Measurements from ENCODE around the gene HDAC4.

Gene HDAC4

GRCh38 chr2:239006622-239007285 is 394.1 kb downstream of the HDAC4 start:
- Mint-ChIP-seq H3K9me3 (peaks cover 7% of the 10 kb centered on the region), H3K36me3 (no peaks in the 10 kb centered on the region), H3K27me3 (peaks cover 12% of the 10 kb centered on the region), H3K4me3 (no peak overlapping the region), H3K27ac (no peak overlapping the region), H3K4me1 (no peaks in the 10 kb centered on the region)
- DNase-seq (ENCODE audit: low spot score in 2 of 2) (no peak), ATAC-seq (ENCODE audit: low read depth) (no peak)

- Mint-ChIP-seq H3K27me3 (peaks cover 12% of the 10 kb centered on the region), H3K4me1 (no peaks in the 10 kb centered on the region), H3K9me3 (peaks cover 8% of the 10 kb centered on the region), H3K36me3 (no peaks in the 10 kb centered on the region), H3K4me3 (no peak overlapping the region), H3K27ac (no peak overlapping the region)
- no peak for DNase-seq (ENCODE audit: low spot score in 2 of 2)
- ATAC-seq (ENCODE audit: low read depth): no peak
Measured at GRCh38 chr2:239005586-239005985, 395.2 kb downstream of the HDAC4 start.

- Mint-ChIP-seq H3K36me3 (no peaks in the 10 kb centered on the region), H3K9me3 (peaks cover 8% of the 10 kb centered on the region), H3K27me3 (peaks cover 12% of the 10 kb centered on the region), H3K27ac (no peak overlapping the region), H3K4me3 (no peak overlapping the region), H3K4me1 (no peaks in the 10 kb centered on the region)
- DNase-seq (ENCODE audit: low spot score in 2 of 2) (no peak), ATAC-seq (ENCODE audit: low read depth) (no peak)
Measured at GRCh38 chr2:239004274-239005015, 396.4 kb downstream of the HDAC4 start.

- Mint-ChIP-seq H3K36me3 (no peaks in the 10 kb centered on the region), H3K9me3 (peaks cover 8% of the 10 kb centered on the region), H3K4me3 (no peak overlapping the region), H3K27ac (no peak overlapping the region), H3K27me3 (peaks cover 12% of the 10 kb centered on the region), H3K4me1 (no peaks in the 10 kb centered on the region)
- ATAC-seq (ENCODE audit: low read depth): no peak
- no peak for DNase-seq (ENCODE audit: low spot score in 2 of 2)
Measured at GRCh38 chr2:239003624-239004273, 397.1 kb downstream of the HDAC4 start.

GRCh38 chr2:239002954-239003623 is 397.7 kb downstream of the HDAC4 start:
- DNase-seq (ENCODE audit: low spot score in 2 of 2) (no peak), ATAC-seq (ENCODE audit: low read depth) (no peak)
- Mint-ChIP-seq H3K9me3 (peaks cover 8% of the 10 kb centered on the region), H3K36me3 (no peaks in the 10 kb centered on the region), H3K4me3 (no peak overlapping the region), H3K4me1 (no peaks in the 10 kb centered on the region), H3K27me3 (peaks cover 13% of the 10 kb centered on the region), H3K27ac (no peak overlapping the region)

GRCh38 chr2:239002591-239002953 is 398.2 kb downstream of the HDAC4 start:
- peaks cover 13% of the 10 kb centered on the region for H3K27me3 Mint-ChIP-seq
- peaks cover 8% of the 10 kb centered on the region for H3K9me3 Mint-ChIP-seq
- H3K4me3 Mint-ChIP-seq: no peak overlapping the region
- ATAC-seq (ENCODE audit: low read depth): no peak
- no peaks in the 10 kb centered on the region for H3K36me3 Mint-ChIP-seq
- H3K4me1 Mint-ChIP-seq: no peaks in the 10 kb centered on the region
- H3K27ac Mint-ChIP-seq: no peak overlapping the region
- no peak for DNase-seq (ENCODE audit: low spot score in 2 of 2)

GRCh38 chr2:239001794-239002193 is 399.0 kb downstream of the HDAC4 start:
- no peak overlapping the region for H3K4me3 Mint-ChIP-seq
- DNase-seq (ENCODE audit: low spot score in 2 of 2) (no peak), ATAC-seq (ENCODE audit: low read depth) (no peak)
- peaks cover 13% of the 10 kb centered on the region for H3K27me3 Mint-ChIP-seq
- no peaks in the 10 kb centered on the region for H3K36me3 Mint-ChIP-seq
- H3K4me1 Mint-ChIP-seq: no peaks in the 10 kb centered on the region
- H3K27ac Mint-ChIP-seq: no peak overlapping the region
- H3K9me3 Mint-ChIP-seq: peaks cover 8% of the 10 kb centered on the region

GRCh38 chr2:239000500-239001073 is 400.2 kb downstream of the HDAC4 start:
- no peak overlapping the region for H3K4me3 Mint-ChIP-seq
- peaks cover 10% of the 10 kb centered on the region for H3K27me3 Mint-ChIP-seq
- H3K4me1 Mint-ChIP-seq: no peaks in the 10 kb centered on the region
- H3K27ac Mint-ChIP-seq: no peak overlapping the region
- H3K36me3 Mint-ChIP-seq: no peaks in the 10 kb centered on the region
- DNase-seq (ENCODE audit: low spot score in 2 of 2): no peak
- H3K9me3 Mint-ChIP-seq: peaks cover 7% of the 10 kb centered on the region
- no peak for ATAC-seq (ENCODE audit: low read depth)

- H3K27me3 Mint-ChIP-seq: peaks cover 10% of the 10 kb centered on the region
- DNase-seq (ENCODE audit: low spot score in 2 of 2) (no peak), ATAC-seq (ENCODE audit: low read depth) (no peak)
- no peak overlapping the region for H3K27ac Mint-ChIP-seq
- no peaks in the 10 kb centered on the region for H3K4me1 Mint-ChIP-seq
- H3K9me3 Mint-ChIP-seq: peaks cover 9% of the 10 kb centered on the region
- H3K36me3 Mint-ChIP-seq: no peaks in the 10 kb centered on the region
- H3K4me3 Mint-ChIP-seq: no peak overlapping the region
Measured at GRCh38 chr2:239000089-239000488, 400.7 kb downstream of the HDAC4 start.

- Mint-ChIP-seq H3K36me3 (no peaks in the 10 kb centered on the region), H3K9me3 (peaks cover 12% of the 10 kb centered on the region), H3K27me3 (peaks cover 10% of the 10 kb centered on the region), H3K4me1 (no peaks in the 10 kb centered on the region), H3K4me3 (no peak overlapping the region), H3K27ac (no peak overlapping the region)
- ATAC-seq (ENCODE audit: low read depth): no peak
- no peak for DNase-seq (ENCODE audit: low spot score in 2 of 2)
Measured at GRCh38 chr2:238999291-238999741, 401.5 kb downstream of the HDAC4 start.

- Mint-ChIP-seq H3K4me3 (no peak overlapping the region), H3K27ac (no peak overlapping the region), H3K4me1 (no peaks in the 10 kb centered on the region), H3K9me3 (peaks cover 15% of the 10 kb centered on the region), H3K36me3 (no peaks in the 10 kb centered on the region), H3K27me3 (peaks cover 7% of the 10 kb centered on the region)
- DNase-seq (ENCODE audit: low spot score in 2 of 2) (no peak), ATAC-seq (ENCODE audit: low read depth) (no peak)
Measured at GRCh38 chr2:238998801-238999200, 402.0 kb downstream of the HDAC4 start.

Measured in memory B cell (primary cell).